SHP77 (cell line): ENCODE data around the gene LOC101059915.
"Not testable (repeated sequence)": the region's sequence is repeated elsewhere in the genome, so short reads cannot be mapped to it uniquely, and the experiment has no call there.

ENCODE experiments used
- DNase-seq, 2 experiments: peaks; one replicate each; lab custom pipeline; 2025; lab: John Stamatoyannopoulos, UW

LOC101059915 gene

DNA sequence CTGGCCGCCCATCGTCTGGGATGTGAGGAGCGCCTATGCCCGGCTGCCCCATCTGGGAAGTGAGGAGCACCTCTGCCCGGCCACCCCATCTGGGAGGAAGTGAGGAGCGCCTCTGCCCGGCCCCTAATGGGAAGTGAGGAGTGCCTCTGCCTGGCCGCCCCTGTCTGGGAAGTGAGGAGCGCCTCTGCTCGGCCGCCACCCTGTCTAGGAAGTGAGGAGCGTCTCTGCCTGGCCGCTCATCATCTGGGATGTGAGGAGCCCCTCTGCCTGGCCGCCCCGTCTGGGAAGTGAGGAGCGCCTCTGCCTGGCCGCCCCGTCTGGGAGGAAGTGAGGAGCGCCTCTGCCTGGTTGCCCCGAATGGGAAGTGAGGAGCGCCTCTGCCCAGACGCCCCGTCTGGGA is 8.3 kb downstream of the LOC101059915 start:
- not testable (repeated sequence) for DNase-seq

DNA sequence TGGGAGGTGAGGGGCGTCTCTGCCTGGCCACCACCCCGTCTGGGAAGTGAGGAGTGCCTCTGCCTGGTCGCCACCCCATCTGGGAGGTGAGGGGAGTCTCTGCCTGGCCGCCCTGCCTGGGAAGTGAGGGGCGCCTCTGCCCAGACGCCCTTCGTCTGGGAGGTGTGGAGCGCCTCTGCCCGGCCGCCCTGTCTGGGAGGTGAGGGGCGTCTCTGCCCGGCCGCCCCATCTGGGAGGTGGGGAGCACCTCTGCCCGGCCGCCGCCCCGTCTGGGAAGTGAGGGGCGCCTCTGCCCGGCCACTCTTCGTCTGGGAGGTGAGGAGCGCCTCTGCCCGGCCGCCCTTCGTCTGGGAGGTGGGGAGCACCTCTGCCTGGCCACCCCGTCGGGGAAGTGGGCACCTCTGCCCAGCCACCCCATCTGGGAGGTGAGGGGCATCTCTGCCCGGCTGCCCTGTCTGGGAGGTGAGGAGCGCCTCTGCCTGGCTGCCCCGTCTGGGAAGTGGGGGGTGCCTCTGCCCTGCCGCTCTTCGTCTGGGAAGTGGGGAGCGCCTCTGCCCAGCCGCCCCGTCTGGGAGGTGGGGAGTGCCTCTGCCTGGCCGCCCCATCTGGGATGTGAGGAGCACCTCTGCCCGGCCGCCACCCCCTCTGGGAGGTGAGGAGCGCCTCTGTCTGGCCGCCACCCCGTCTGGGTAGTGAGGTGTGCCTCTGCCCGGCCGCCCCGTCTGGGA is 8.9 kb downstream of the LOC101059915 start:
- DNase-seq, result not testable (repeated sequence)

GRCh38 chrX:71677195-71677594 is 9.8 kb downstream of the LOC101059915 start:
- DNase-seq, result not testable (repeated sequence)

GRCh38 chrX:71679575-71680207 is 12.3 kb downstream of the LOC101059915 start:
- no peak for DNase-seq

GRCh38 chrX:71696641-71697465 is 29.5 kb downstream of the LOC101059915 start:
- DNase-seq, result not testable (repeated sequence)

GRCh38 chrX:71697466-71698298 is 30.3 kb downstream of the LOC101059915 start:
- not testable (repeated sequence) for DNase-seq

DNA sequence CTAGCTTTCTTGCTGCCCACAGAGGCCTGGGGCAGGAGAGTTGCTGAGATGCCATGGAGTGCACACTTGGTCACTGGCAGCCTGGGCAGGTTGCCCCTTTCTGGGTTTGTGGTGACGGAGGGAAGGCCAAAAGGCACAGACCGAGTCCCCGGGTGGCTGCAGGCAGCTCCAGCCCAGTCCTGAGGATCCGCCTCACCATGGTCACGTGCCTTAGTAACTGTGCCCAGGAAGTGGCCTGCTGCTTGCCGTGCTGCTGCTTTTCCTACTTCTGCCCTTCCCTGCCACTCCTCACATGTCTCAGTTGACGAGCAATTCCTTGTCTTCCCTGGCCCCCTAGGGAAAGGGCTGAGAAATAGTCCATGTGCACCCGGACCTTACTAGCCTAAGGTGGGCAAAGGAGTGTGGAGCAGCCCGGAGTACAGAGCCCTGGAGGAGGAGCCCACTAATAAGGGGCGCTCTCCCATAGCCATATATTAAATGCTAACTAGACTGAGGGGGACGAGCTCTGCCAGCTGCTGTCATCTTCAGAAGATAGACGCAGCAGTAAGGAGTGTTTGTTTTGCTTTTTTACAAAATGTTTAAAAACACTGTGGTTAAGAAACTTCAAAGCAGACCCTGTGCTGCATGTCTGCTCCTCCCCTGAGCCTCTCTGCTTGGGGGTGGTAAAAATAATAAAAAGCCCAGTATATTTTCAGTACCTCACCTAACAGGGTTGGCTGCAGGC is 31.1 kb downstream of the LOC101059915 start:
- not testable (repeated sequence) for DNase-seq

DNA sequence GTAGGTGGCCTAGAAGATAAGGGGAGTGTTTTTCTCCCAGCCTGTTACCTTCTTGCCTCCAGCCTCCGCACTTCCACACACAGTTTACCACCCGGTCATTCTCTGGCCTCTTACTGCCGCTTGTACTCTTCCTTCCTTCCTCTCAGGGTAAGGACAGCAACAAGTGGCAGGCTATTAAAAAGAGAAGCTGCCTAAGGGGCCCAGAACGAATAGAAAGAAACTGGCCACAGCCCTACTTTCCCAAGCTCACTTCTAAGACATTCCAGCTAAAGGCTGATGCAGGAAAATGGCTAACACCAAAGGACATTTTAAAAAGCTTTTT is 31.6 kb downstream of the LOC101059915 start:
- not testable (repeated sequence) for DNase-seq

DNA sequence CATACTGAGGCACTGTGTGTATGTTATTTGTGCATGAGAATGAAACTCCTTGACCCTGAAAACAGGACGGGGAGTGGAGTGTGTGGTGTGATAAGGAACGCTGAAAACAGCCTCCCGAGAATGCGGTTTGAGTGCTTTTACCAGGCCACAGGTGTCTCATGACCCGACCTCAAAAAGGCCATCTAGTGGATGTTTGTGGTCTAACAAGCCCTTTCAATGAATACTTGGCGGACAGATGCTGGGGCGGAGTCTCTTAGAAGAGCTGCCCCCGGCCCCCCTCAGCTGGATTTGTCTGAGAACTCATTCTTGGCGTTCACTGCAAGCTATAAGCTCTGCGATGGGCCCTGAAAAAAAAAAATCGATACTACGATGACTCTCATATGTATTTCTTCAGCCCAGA is 35.5 kb downstream of the LOC101059915 start:
- DNase-seq, result not testable (repeated sequence)

- not testable (repeated sequence) for DNase-seq
Measured at GRCh38 chrX:71714064-71714463, 46.7 kb downstream of the LOC101059915 start.

GRCh38 chrX:71715551-71715950 is 48.2 kb downstream of the LOC101059915 start:
- DNase-seq, result not testable (repeated sequence)

GRCh38 chrX:71716323-71716722 is 49.0 kb downstream of the LOC101059915 start:
- DNase-seq, result not testable (repeated sequence)

GRCh38 chrX:71718185-71718584 is 50.8 kb downstream of the LOC101059915 start, which contains the start of gene CXorf49:
Gene CXorf49, minus strand, starts transcription at chrX:71718285. Its CDS starts 134 bp downstream, at chrX:71718151.
- not testable (repeated sequence) for DNase-seq

DNA sequence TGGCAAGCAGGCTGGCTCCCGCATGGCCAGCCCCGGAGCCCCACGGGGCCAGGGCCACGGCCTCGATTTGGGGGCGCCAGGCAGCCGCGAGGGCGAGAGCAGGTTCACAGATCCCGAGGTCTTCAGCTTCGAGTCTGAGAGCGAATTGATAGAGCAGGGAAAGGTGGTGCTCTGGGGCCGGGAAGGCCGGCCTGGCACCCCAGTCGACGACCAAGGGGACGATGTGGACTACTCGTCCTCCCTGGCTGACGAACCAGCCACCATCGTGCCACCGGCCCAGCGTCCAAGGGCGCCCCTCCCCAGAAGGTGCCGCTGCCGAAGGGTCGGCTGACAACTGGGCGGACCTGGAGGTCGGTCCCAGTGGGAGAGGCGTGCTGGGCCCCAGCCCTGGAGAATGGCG is 51.8 kb downstream of the LOC101059915 start:
- DNase-seq, result not testable (repeated sequence)

DNA sequence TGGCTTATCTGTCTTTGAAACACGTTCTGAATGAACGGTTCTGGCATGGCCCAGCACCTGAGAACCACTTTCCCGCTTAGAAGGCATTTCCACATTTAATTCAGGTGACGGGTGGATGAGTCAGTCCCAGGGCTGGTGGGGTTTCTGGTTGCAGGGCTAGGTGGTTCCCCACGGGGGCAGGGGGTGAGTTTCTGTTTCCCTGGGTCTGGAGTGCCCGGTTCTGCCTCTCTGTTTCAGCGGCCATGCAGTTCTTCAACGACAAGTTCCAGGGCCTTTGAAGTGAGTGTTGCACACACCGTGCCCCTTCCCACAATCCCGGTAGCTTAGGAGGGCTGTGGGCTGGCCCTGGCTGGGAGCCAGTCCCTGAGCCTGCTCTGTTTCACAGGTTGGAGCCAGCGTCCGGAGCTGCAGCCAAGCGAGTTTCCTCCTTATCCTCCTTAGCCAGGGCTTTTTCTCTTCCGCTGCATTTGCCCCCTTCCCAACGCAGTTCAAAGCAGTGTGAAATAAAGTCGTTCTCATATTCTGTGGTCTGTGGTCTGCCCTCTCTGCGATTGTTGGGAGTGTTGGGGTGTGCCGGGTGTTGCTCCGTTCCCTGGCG is 53.0 kb downstream of the LOC101059915 start:
- DNase-seq, result not testable (repeated sequence)
